GM23338 (cell line): ENCODE data around the gene NIPAL3.

Experiments
- CTCF ChIP-seq, 2 experiments: fragments of 200-600 bp in 1 of 2; sonication (generic) in 1 of 2; conservative IDR thresholded peaks; 2 replicates each; pipeline versions ENCODE4 v1.5.1 to v1.6.1; 2016 to 2017; ENCODE audit warnings: antibody characterized with exemption in 2 of 2, low read depth in 2 of 2, mild to moderate bottlenecking in 2 of 2, moderate library complexity in 1 of 2
- EZH2 ChIP-seq: fragments of 200-600 bp; sonication (generic); IDR thresholded peaks from one replicate; pipeline ENCODE4 v1.8.0; 2017; ENCODE audit warnings: antibody characterized with exemption, mild to moderate bottlenecking, low read depth; ENCODE audit not compliant: unreplicated experiment
- EZH2phosphoT487 ChIP-seq: fragments of 200-600 bp; sonication (generic); IDR thresholded peaks from one replicate; pipeline ENCODE4 v1.8.1; 2018; ENCODE audit warnings: antibody characterized with exemption; ENCODE audit not compliant: unreplicated experiment

- TF ChIP-seq CTCF (conservative IDR thresholded peaks at IDR 0.05; ENCODE audit: low read depth in 2 of 2) (no peak), EZH2phosphoT487 (no peak), EZH2 (no peak)
Observed at GRCh38 chr1:24373044-24373443, 42.6 kb upstream of the NIPAL3 start.
